Stomach (tissue), 9 donors: ENCODE measurements around the gene SPATA9. TPM values are rescaled to one million over a fixed set of nuclear protein-coding genes. Genes with fewer than 3 reads are reported as not detected.
"Not testable (repeated sequence)": the region's sequence is repeated elsewhere in the genome, so short reads cannot be mapped to it uniquely, and the experiment has no call there.

Experiments
- DNase-seq, 2 donors: peaks; one replicate each; pipeline versions ENCODE4 v3.0.0 to v3.0.0-alpha.2; 2013 to 2019
- H3K27ac ChIP-seq, 5 donors: fragments of 200-600 bp in 4 of 5; sonication (generic) in 4 of 5; one replicate each; pipeline ENCODE4 v1.5.1; 2013 to 2019; ENCODE audit warnings: mild to moderate bottlenecking in 1 of 5, moderate library complexity in 1 of 5
- H3K27me3 ChIP-seq, 3 donors: fragments of 200-600 bp; sonication (generic); one replicate each; pipeline ENCODE4 v1.5.1; 2017 to 2019; ENCODE audit warnings: mixed run types in 1 of 3
- H3K36me3 ChIP-seq, 4 donors: fragments of 200-600 bp; sonication (generic); 1 replicate in 3 of 4; 2 replicates in 1 of 4; pipeline ENCODE4 v1.5.1; 2016 to 2019
- H3K4me1 ChIP-seq, 4 donors: fragments of 200-600 bp; sonication (generic); one replicate each; pipeline ENCODE4 v1.5.1; 2016 to 2019
- H3K4me3 ChIP-seq, 4 donors: fragments of 200-600 bp; sonication (generic) in 3 of 4; one replicate each; pipeline ENCODE4 v1.5.1; 2016 to 2019; ENCODE audit warnings: mild to moderate bottlenecking in 1 of 4
- H3K9me3 ChIP-seq, 4 donors: fragments of 200-600 bp; sonication (generic); one replicate each; pipeline ENCODE4 v1.5.1; 2016 to 2019
- EP300 ChIP-seq: sonication (generic); formaldehyde crosslinking; IDR thresholded peaks from one replicate; pipeline ENCODE4 v1.6.1; 2017; ENCODE audit warnings: antibody characterized with exemption
- POLR2A ChIP-seq, 4 donors: fragments of 450-650 bp; IDR thresholded peaks; one replicate each; pipeline ENCODE4 v1.6.1; 2016; ENCODE audit warnings: antibody characterized with exemption in 4 of 4, control low read depth in 2 of 4, mild to moderate bottlenecking in 1 of 4, moderate library complexity in 1 of 4
- POLR2AphosphoS5 ChIP-seq, 3 donors: sonication (generic); formaldehyde crosslinking; IDR thresholded peaks; one replicate each; pipeline ENCODE4 v1.6.1; 2016; ENCODE audit warnings: antibody characterized with exemption in 3 of 3
- WGBS, 5 donors: extraction: QIAGEN DNeasy Blood & Tissue Kit in 3 of 5; methylation state at CpG; one replicate each; pipeline versions ENCODE4 v1.1.5 to v1.1.7; 2013 to 2018; 5-methylcytosine and 5-hydroxymethylcytosine counted together
- intact Hi-C: fragments of 100-400 bp; cut with DNase I; formaldehyde crosslinking; loops from one replicate; pipeline ENCODE4 v1.15.1; 2023; ENCODE audit warnings: low total_unique reads
- polyA plus RNA-seq, 3 donors: library from polyadenylated mRNA; stranded (reverse); fragments of 200-250 nt; gene quantifications; one replicate each; pipeline ENCODE4 v1.2.3, GENCODE V29; 2013
- total RNA-seq, 5 donors: library from RNA; depleted of rRNA; stranded (reverse); fragments of >200 nt; gene quantifications; one replicate each; pipeline versions ENCODE4 v1.1.0 to v1.2.3, GENCODE V29; 2014 to 2016
- TF ChIP-seq, protein P1 (sequence below), 7 experiments: fragments of 450-650 bp in 4 of 7; fragments of 200-600 bp in 3 of 7; sonication (generic) in 3 of 7; IDR thresholded peaks; one replicate each; pipeline ENCODE4 v1.5.1; 2016 to 2019; ENCODE audit warnings: antibody characterized with exemption in 7 of 7, control low read depth in 2 of 7, mild to moderate bottlenecking in 1 of 7
- donor health status: healthy with polysubstance abuse.
- donor health status: Bipolar disorder and iron deficiency.
- donor health status: healthy.

The SPATA9 gene
- total and polyA plus RNA-seq, 8 donors, result 0.35 to 0.55 TPM; not detected in 6

DNA sequence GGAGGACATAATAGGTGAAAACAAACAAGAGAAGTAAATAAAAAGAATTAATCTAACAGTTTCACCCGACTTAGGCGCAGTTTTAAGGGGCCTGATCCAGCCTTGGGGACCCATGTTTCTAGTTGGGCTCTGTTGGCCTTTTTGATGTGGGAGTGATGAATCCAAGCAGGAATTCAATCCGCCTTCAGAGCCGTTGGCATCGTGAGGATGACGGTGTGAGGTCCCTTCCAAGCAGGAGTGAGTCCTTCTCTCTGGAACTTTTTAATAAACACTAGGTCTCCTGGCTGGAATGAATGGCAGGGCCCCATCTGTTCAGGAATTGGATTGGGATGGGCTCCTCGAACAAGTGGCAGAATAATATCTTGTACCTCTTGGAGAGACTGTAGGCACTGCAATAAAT is 26.1 kb upstream of the SPATA9 start:
- intact Hi-C loops, result no loop called here
- WGBS, 5 donors, result 91 to 94% (median 92%) methylated on average over 7 of the region's 7 CpGs
- H3K27ac ChIP-seq, result no peak overlapping the region
- no peaks in the 10 kb centered on the region for H3K9me3 ChIP-seq
- DNase-seq, result no peak
- H3K4me3 ChIP-seq, result no peak overlapping the region
- H3K36me3 ChIP-seq, result no peaks in the 10 kb centered on the region
- peaks cover 0 to 10% (median 6%) of the 10 kb centered on the region in 4 donors for H3K4me1 ChIP-seq
- no peaks in the 10 kb centered on the region for H3K27me3 ChIP-seq
- TF ChIP-seq POLR2A (IDR thresholded peaks at IDR 0.05) (no peak), POLR2AphosphoS5 (IDR thresholded peaks at IDR 0.05) (no peak), EP300 (no peak)
- TF ChIP-seq, protein P1, sequence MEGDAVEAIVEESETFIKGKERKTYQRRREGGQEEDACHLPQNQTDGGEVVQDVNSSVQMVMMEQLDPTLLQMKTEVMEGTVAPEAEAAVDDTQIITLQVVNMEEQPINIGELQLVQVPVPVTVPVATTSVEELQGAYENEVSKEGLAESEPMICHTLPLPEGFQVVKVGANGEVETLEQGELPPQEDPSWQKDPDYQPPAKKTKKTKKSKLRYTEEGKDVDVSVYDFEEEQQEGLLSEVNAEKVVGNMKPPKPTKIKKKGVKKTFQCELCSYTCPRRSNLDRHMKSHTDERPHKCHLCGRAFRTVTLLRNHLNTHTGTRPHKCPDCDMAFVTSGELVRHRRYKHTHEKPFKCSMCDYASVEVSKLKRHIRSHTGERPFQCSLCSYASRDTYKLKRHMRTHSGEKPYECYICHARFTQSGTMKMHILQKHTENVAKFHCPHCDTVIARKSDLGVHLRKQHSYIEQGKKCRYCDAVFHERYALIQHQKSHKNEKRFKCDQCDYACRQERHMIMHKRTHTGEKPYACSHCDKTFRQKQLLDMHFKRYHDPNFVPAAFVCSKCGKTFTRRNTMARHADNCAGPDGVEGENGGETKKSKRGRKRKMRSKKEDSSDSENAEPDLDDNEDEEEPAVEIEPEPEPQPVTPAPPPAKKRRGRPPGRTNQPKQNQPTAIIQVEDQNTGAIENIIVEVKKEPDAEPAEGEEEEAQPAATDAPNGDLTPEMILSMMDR (IDR thresholded peaks at IDR 0.05), result no peak

DNA sequence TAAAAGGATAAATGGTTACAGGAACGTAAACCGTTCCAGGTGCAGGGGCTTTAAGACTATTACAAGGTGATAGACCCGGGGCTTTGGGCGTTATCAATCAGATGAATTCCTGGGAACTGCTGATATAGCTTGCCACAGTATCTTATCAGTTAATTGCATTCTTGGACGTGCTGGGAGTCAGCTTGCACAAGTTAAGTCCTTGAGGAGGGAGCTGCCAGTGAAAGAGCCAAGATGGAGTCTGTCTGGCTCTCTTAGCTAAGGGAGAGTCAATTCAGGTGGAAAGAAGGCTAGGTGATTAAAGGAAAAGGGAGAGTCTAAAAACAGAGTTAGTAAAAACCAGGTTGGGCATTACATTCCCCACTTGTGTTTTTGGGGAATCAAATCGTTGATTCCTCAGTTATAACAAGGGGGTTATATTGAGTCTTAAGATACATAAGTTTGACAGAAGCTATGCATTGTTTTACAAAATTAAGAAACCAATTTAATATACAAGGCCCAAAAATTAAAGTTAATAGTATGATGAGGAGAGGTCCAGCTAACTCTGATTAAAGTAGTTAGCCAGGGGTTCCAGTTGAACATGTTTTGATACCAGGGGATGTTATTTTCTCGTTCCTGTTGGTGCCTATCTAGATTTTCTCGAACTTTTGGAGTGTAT is 24.9 kb upstream of the SPATA9 start:
- intact Hi-C loops, DNase-seq, H3K9me3 ChIP-seq, H3K4me1 ChIP-seq, H3K27ac ChIP-seq, H3K4me3 ChIP-seq, H3K27me3 ChIP-seq, H3K36me3 ChIP-seq: not testable (repeated sequence)
- 53 to 76% (median 65%) methylated on average over 8 of the region's 8 CpGs for WGBS, 5 donors

DNA sequence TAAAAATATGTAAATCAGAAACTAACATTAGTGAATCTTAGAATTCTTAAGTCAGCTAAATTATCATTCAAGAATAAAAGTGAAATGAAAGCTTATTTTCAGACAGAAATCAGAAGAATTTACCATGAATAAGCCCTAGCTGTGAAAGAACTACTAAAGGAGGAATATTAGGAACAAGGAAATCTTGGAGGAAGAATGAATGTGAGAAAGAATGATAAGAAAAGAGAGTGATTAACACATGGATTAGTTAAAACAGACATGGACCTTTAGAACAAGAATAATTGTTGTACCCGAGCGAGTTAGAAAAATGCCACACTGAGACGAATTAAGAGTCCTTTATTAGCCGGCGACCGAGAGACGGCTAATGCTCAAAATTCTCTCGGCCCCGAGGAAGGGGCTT is 24.3 kb upstream of the SPATA9 start:
- H3K4me1 ChIP-seq, result peaks cover 0 to 10% (median 6%) of the 10 kb centered on the region in 4 donors
- H3K36me3 ChIP-seq, result no peaks in the 10 kb centered on the region
- H3K4me3 ChIP-seq, result no peak overlapping the region
- no peaks in the 10 kb centered on the region for H3K9me3 ChIP-seq
- DNase-seq, result no peak
- intact Hi-C loops, result no loop called here
- TF ChIP-seq, protein P1 (IDR thresholded peaks at IDR 0.05), result no peak
- no peak for TF ChIP-seq POLR2A (IDR thresholded peaks at IDR 0.05)
- H3K27ac ChIP-seq, result no peak overlapping the region
- H3K27me3 ChIP-seq, result no peaks in the 10 kb centered on the region
- 74 to 83% (median 77%) methylated on average over 9 of the region's 9 CpGs for WGBS, 5 donors

DNA sequence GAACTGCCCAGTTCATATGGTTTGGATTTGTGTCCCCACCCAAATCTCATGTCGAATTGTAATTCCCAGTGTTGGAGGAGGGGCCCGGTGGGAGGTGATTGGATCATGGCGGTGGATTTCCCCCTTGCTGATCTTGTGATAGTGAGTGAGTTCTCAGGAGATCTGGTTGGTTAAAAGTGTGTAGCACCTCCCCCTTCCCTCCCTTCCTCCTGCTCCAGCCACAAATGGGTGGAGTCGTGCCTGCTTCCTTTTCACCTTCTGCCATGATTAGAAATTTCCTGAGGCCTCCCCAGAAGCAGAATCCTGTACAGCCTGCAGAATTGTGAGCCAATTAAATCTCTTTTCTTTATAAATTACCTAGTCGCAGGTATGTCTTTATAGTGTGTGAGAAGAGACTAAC is 23.4 kb upstream of the SPATA9 start:
- DNase-seq, H3K9me3 ChIP-seq, H3K4me1 ChIP-seq, intact Hi-C loops, H3K4me3 ChIP-seq, H3K36me3 ChIP-seq, H3K27ac ChIP-seq, H3K27me3 ChIP-seq: not testable (repeated sequence)
- WGBS, 5 donors, result 91 to 97% (median 97%) methylated on average over 2 to 5 of the region's 5 CpGs

DNA sequence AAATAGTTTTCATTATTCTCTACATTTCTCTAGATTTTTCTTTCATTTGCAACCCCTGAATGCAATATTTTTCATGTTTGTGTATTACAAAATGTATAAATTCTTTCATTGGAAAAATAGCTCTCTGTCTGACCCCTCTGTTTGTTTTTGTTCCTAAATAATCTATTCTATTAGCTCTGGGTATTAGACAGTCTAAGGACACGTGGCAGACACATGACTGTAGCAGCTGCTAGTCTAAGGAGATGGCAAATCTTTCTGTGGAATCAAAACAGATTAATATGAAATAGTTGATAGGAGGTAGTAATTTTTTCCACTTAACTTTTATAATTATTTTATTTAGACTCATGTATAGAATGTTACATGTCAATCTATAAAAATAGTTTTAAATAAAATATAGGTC is 21.4 kb upstream of the SPATA9 start:
- intact Hi-C loops, result no loop called here
- Histone ChIP-seq H3K36me3 (no peaks in the 10 kb centered on the region), H3K4me1 (no peaks in the 10 kb centered on the region), H3K27me3 (no peaks in the 10 kb centered on the region), H3K27ac (no peak overlapping the region), H3K9me3 (no peaks in the 10 kb centered on the region), H3K4me3 (no peak overlapping the region)
- WGBS, 5 donors, result 55 to 74% (median 66%) methylated on average over 1 of the region's 1 CpG
- TF ChIP-seq, protein P1 (IDR thresholded peaks at IDR 0.05), result no peak
- TF ChIP-seq POLR2A (IDR thresholded peaks at IDR 0.05) (no peak), POLR2AphosphoS5 (IDR thresholded peaks at IDR 0.05) (no peak), EP300 (no peak)
- DNase-seq, result no peak
